Measurements from ENCODE around the gene SPATA31C2.

- TF ChIP-seq EZH2 (IDR thresholded peaks at IDR 0.05) (no peak), CTCF (IDR thresholded peaks at IDR 0.05 in 2 of 3, conservative IDR thresholded peaks at IDR 0.05 in 1 of 3; ENCODE audit: borderline replicate concordance in 1 of 3, insufficient read depth in 1 of 3, low read depth in 2 of 3, low read length in 2 of 3) (no peak), POLR2AphosphoS5 (IDR thresholded peaks at IDR 0.05; ENCODE audit: low read depth, low read length) (no peak), EZH2phosphoT487 (IDR thresholded peaks at IDR 0.05; ENCODE audit: borderline replicate concordance) (no peak), CEBPB (IDR thresholded peaks at IDR 0.05; ENCODE audit: low read depth) (no peak), YY1 (IDR thresholded peaks at IDR 0.05; ENCODE audit: extremely low read depth, insufficient replicate concordance, low read depth, low read length) (no peak)
- TF ChIP-seq, protein P1, sequence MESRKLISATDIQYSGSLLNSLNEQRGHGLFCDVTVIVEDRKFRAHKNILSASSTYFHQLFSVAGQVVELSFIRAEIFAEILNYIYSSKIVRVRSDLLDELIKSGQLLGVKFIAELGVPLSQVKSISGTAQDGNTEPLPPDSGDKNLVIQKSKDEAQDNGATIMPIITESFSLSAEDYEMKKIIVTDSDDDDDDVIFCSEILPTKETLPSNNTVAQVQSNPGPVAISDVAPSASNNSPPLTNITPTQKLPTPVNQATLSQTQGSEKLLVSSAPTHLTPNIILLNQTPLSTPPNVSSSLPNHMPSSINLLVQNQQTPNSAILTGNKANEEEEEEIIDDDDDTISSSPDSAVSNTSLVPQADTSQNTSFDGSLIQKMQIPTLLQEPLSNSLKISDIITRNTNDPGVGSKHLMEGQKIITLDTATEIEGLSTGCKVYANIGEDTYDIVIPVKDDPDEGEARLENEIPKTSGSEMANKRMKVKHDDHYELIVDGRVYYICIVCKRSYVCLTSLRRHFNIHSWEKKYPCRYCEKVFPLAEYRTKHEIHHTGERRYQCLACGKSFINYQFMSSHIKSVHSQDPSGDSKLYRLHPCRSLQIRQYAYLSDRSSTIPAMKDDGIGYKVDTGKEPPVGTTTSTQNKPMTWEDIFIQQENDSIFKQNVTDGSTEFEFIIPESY (IDR thresholded peaks at IDR 0.05; ENCODE audit: extremely low read depth, insufficient replicate concordance, low read length): no peak
- TF ChIP-seq, protein P2, sequence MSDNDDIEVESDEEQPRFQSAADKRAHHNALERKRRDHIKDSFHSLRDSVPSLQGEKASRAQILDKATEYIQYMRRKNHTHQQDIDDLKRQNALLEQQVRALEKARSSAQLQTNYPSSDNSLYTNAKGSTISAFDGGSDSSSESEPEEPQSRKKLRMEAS (IDR thresholded peaks at IDR 0.05): no peak
- TF ChIP-seq, protein P3, sequence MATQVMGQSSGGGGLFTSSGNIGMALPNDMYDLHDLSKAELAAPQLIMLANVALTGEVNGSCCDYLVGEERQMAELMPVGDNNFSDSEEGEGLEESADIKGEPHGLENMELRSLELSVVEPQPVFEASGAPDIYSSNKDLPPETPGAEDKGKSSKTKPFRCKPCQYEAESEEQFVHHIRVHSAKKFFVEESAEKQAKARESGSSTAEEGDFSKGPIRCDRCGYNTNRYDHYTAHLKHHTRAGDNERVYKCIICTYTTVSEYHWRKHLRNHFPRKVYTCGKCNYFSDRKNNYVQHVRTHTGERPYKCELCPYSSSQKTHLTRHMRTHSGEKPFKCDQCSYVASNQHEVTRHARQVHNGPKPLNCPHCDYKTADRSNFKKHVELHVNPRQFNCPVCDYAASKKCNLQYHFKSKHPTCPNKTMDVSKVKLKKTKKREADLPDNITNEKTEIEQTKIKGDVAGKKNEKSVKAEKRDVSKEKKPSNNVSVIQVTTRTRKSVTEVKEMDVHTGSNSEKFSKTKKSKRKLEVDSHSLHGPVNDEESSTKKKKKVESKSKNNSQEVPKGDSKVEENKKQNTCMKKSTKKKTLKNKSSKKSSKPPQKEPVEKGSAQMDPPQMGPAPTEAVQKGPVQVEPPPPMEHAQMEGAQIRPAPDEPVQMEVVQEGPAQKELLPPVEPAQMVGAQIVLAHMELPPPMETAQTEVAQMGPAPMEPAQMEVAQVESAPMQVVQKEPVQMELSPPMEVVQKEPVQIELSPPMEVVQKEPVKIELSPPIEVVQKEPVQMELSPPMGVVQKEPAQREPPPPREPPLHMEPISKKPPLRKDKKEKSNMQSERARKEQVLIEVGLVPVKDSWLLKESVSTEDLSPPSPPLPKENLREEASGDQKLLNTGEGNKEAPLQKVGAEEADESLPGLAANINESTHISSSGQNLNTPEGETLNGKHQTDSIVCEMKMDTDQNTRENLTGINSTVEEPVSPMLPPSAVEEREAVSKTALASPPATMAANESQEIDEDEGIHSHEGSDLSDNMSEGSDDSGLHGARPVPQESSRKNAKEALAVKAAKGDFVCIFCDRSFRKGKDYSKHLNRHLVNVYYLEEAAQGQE (IDR thresholded peaks at IDR 0.05; ENCODE audit: low read depth): no peak
Observed at GRCh38 chr9:88087906-88088305, 50.4 kb downstream of the SPATA31C2 start.
